ENCODE data around the gene NR4A1.

NR4A1 gene

GRCh38 chr12:52066346-52067080, 15.3 kb downstream of the NR4A1 start:
- TF ChIP-seq CTCF (IDR thresholded peaks at IDR 0.05): no peak

GRCh38 chr12:52067081-52067374, 15.8 kb downstream of the NR4A1 start:
- TF ChIP-seq CTCF (IDR thresholded peaks at IDR 0.05): no peak

- TF ChIP-seq CTCF (IDR thresholded peaks at IDR 0.05): peak; percentile 87
Measured at GRCh38 chr12:52069327-52070184, 18.3 kb downstream of the NR4A1 start, which contains the start of gene ATG101. ATG101 (plus strand) TSS chr12:52069978; CDS start chr12:52073651, 3,673 bp downstream.

- no peak for TF ChIP-seq CTCF (IDR thresholded peaks at IDR 0.05)
Measured at GRCh38 chr12:52070185-52070925, 19.1 kb downstream of the NR4A1 start.

- TF ChIP-seq CTCF (IDR thresholded peaks at IDR 0.05): no peak
Measured at GRCh38 chr12:52073531-52074381, 22.5 kb downstream of the NR4A1 start.

GRCh38 chr12:52074971-52075724, 23.9 kb downstream of the NR4A1 start:
- TF ChIP-seq CTCF (IDR thresholded peaks at IDR 0.05): no peak

All from LNCAP (cell line).